Large intestine (tissue), 3 donors: ENCODE results near the gene PLCB1. TPM values are rescaled to one million over a fixed set of nuclear protein-coding genes. Genes with fewer than 3 reads are reported as not detected.

Source experiments
- DNase-seq, 2 donors: peaks; one replicate each; pipeline versions ENCODE4 v3.0.0 to v3.0.0-alpha.2; 2013
- H3K27ac ChIP-seq: one replicate; pipeline ENCODE4 v1.5.1; 2013; ENCODE audit warnings: low read length
- H3K27me3 ChIP-seq: 2 replicates; pipeline ENCODE4 v1.6.1; 2013; ENCODE audit warnings: low read length; ENCODE audit not compliant: control insufficient read depth, insufficient read depth
- H3K36me3 ChIP-seq: 2 replicates; pipeline ENCODE4 v1.6.1; 2013; ENCODE audit warnings: low read length; ENCODE audit not compliant: control insufficient read depth, insufficient read depth
- H3K4me1 ChIP-seq: one replicate; pipeline ENCODE4 v1.6.1; 2013; ENCODE audit warnings: low read length; ENCODE audit not compliant: control insufficient read depth, insufficient read depth
- H3K4me3 ChIP-seq: one replicate; pipeline ENCODE4 v1.5.1; 2013; ENCODE audit warnings: low read length
- H3K9me3 ChIP-seq: one replicate; pipeline ENCODE4 v1.6.1; 2013; ENCODE audit warnings: mild to moderate bottlenecking, low read depth, low read length, moderate library complexity; ENCODE audit not compliant: control insufficient read depth
- WGBS: methylation state at CpG from one replicate; pipeline ENCODE4 v1.1.5; 2013; ENCODE audit warnings: low lambda C conversion rate; ENCODE audit not compliant: insufficient coverage; 5-methylcytosine and 5-hydroxymethylcytosine counted together
- polyA plus RNA-seq: library from polyadenylated mRNA; unstranded; fragments of 120-200 nt; gene quantifications from one replicate; pipeline ENCODE4 v1.2.1, GENCODE V29; 2013

Gene PLCB1
- polyA plus RNA-seq, 1 donor: 7.4 TPM

- no peak for DNase-seq
- Histone ChIP-seq H3K36me3 (no peaks in the 10 kb centered on the region), H3K27ac (no peak overlapping the region), H3K27me3 (no peaks in the 10 kb centered on the region), H3K9me3 (no peaks in the 10 kb centered on the region), H3K4me1 (no peaks in the 10 kb centered on the region), H3K4me3 (no peak overlapping the region)
- 13% methylated on average over 1 of the region's 3 CpGs for WGBS
Observed at GRCh38 chr20:8225658-8226057, 93.6 kb downstream of the PLCB1 start.

GRCh38 chr20:8226106-8226505 lies 94.0 kb downstream of the PLCB1 start:
- Histone ChIP-seq H3K9me3 (no peaks in the 10 kb centered on the region), H3K27ac (no peak overlapping the region), H3K27me3 (no peaks in the 10 kb centered on the region), H3K4me3 (no peak overlapping the region), H3K4me1 (no peaks in the 10 kb centered on the region), H3K36me3 (no peaks in the 10 kb centered on the region)
- WGBS: no CpG with 5 or more reads among the region's 2 CpGs
- DNase-seq: no peak

GRCh38 chr20:8227293-8227692 lies 95.2 kb downstream of the PLCB1 start:
- H3K4me3 ChIP-seq: no peak overlapping the region
- no peaks in the 10 kb centered on the region for H3K9me3 ChIP-seq
- no CpG with 5 or more reads among the region's 3 CpGs for WGBS
- H3K4me1 ChIP-seq: no peaks in the 10 kb centered on the region
- no peaks in the 10 kb centered on the region for H3K36me3 ChIP-seq
- DNase-seq: no peak
- no peak overlapping the region for H3K27ac ChIP-seq
- H3K27me3 ChIP-seq: no peaks in the 10 kb centered on the region

GRCh38 chr20:8228315-8228714 lies 96.2 kb downstream of the PLCB1 start:
- Histone ChIP-seq H3K36me3 (no peaks in the 10 kb centered on the region), H3K9me3 (no peaks in the 10 kb centered on the region), H3K27me3 (no peaks in the 10 kb centered on the region), H3K4me1 (no peaks in the 10 kb centered on the region), H3K4me3 (no peak overlapping the region), H3K27ac (no peak overlapping the region)
- no peak for DNase-seq
- WGBS: no CpG with 5 or more reads among the region's 3 CpGs

- DNase-seq: no peak
- 100% methylated on average over 1 of the region's 1 CpG for WGBS
- no peaks in the 10 kb centered on the region for H3K4me1 ChIP-seq
- H3K36me3 ChIP-seq: no peaks in the 10 kb centered on the region
- no peak overlapping the region for H3K4me3 ChIP-seq
- H3K9me3 ChIP-seq: no peaks in the 10 kb centered on the region
- no peak overlapping the region for H3K27ac ChIP-seq
- H3K27me3 ChIP-seq: no peaks in the 10 kb centered on the region
Observed at GRCh38 chr20:8229090-8229489, 97.0 kb downstream of the PLCB1 start.

GRCh38 chr20:8231038-8231437 lies 99.0 kb downstream of the PLCB1 start:
- no peaks in the 10 kb centered on the region for H3K27me3 ChIP-seq
- H3K27ac ChIP-seq: no peak overlapping the region
- H3K4me1 ChIP-seq: no peaks in the 10 kb centered on the region
- H3K9me3 ChIP-seq: no peaks in the 10 kb centered on the region
- no peaks in the 10 kb centered on the region for H3K36me3 ChIP-seq
- H3K4me3 ChIP-seq: no peak overlapping the region
- DNase-seq: no peak

- Histone ChIP-seq H3K36me3 (no peaks in the 10 kb centered on the region), H3K4me3 (no peak overlapping the region), H3K4me1 (no peaks in the 10 kb centered on the region), H3K9me3 (no peaks in the 10 kb centered on the region), H3K27ac (no peak overlapping the region), H3K27me3 (no peaks in the 10 kb centered on the region)
- DNase-seq: no peak
- WGBS: 86% methylated on average over 1 of the region's 3 CpGs
Observed at GRCh38 chr20:8232332-8232731, 100.3 kb downstream of the PLCB1 start.

- Histone ChIP-seq H3K9me3 (no peaks in the 10 kb centered on the region), H3K27me3 (no peaks in the 10 kb centered on the region), H3K36me3 (no peaks in the 10 kb centered on the region), H3K4me1 (no peaks in the 10 kb centered on the region), H3K27ac (no peak overlapping the region), H3K4me3 (no peak overlapping the region)
- no peak for DNase-seq
- 94% methylated on average over 2 of the region's 2 CpGs for WGBS
Observed at GRCh38 chr20:8234580-8234979, 102.5 kb downstream of the PLCB1 start.

GRCh38 chr20:8242066-8242465 lies 110.0 kb downstream of the PLCB1 start:
- Histone ChIP-seq H3K27me3 (no peaks in the 10 kb centered on the region), H3K4me3 (no peak overlapping the region), H3K9me3 (no peaks in the 10 kb centered on the region), H3K27ac (no peak overlapping the region), H3K4me1 (no peaks in the 10 kb centered on the region), H3K36me3 (no peaks in the 10 kb centered on the region)
- no CpG with 5 or more reads among the region's 2 CpGs for WGBS
- DNase-seq: no peak

- Histone ChIP-seq H3K4me3 (no peak overlapping the region), H3K36me3 (no peaks in the 10 kb centered on the region), H3K27ac (no peak overlapping the region), H3K9me3 (no peaks in the 10 kb centered on the region), H3K4me1 (no peaks in the 10 kb centered on the region), H3K27me3 (no peaks in the 10 kb centered on the region)
- WGBS: no CpG with 5 or more reads among the region's 7 CpGs
- no peak for DNase-seq
Observed at GRCh38 chr20:8242827-8243724, 111.0 kb downstream of the PLCB1 start.

- Histone ChIP-seq H3K36me3 (no peaks in the 10 kb centered on the region), H3K9me3 (no peaks in the 10 kb centered on the region), H3K27me3 (no peaks in the 10 kb centered on the region), H3K4me1 (no peaks in the 10 kb centered on the region), H3K27ac (no peak overlapping the region), H3K4me3 (no peak overlapping the region)
- no peak for DNase-seq
- no CpG with 5 or more reads among the region's 2 CpGs for WGBS
Observed at GRCh38 chr20:8244637-8245036, 112.6 kb downstream of the PLCB1 start.
